ENCODE results near the gene TMPRSS9.

The TMPRSS9 gene

GRCh38 chr19:2329501-2329916 is 30.6 kb upstream of the TMPRSS9 start:
- DNase-seq = no peak

- no peak for DNase-seq
Measured at GRCh38 chr19:2330255-2330631, 29.8 kb upstream of the TMPRSS9 start.

GRCh38 chr19:2330632-2331284 is 29.3 kb upstream of the TMPRSS9 start:
- no peak for DNase-seq

GRCh38 chr19:2331601-2332246 is 28.3 kb upstream of the TMPRSS9 start:
- no peak for DNase-seq

- no peak for DNase-seq
Measured at GRCh38 chr19:2332341-2333026, 27.6 kb upstream of the TMPRSS9 start.

- DNase-seq = no peak
Measured at GRCh38 chr19:2333027-2333806, 26.8 kb upstream of the TMPRSS9 start.

- no peak for DNase-seq
Measured at GRCh38 chr19:2333807-2334211, 26.3 kb upstream of the TMPRSS9 start.

- no peak for DNase-seq
Measured at GRCh38 chr19:2334426-2334825, 25.6 kb upstream of the TMPRSS9 start.

GRCh38 chr19:2334986-2335846 is 24.8 kb upstream of the TMPRSS9 start:
- DNase-seq = peak; percentile 30

- no peak for DNase-seq
Measured at GRCh38 chr19:2335848-2336247, 24.2 kb upstream of the TMPRSS9 start.

GRCh38 chr19:2336528-2337328 is 23.3 kb upstream of the TMPRSS9 start:
- DNase-seq = no peak

- no peak for DNase-seq
Measured at GRCh38 chr19:2337329-2337707, 22.7 kb upstream of the TMPRSS9 start.

- no peak for DNase-seq
Measured at GRCh38 chr19:2338055-2338615, 21.9 kb upstream of the TMPRSS9 start.

GRCh38 chr19:2338751-2339643 is 21.1 kb upstream of the TMPRSS9 start:
- no peak for DNase-seq

- DNase-seq = no peak
Measured at GRCh38 chr19:2339644-2340310, 20.3 kb upstream of the TMPRSS9 start.

GRCh38 chr19:2340496-2341243 is 19.4 kb upstream of the TMPRSS9 start:
- no peak for DNase-seq

- DNase-seq = no peak
Measured at GRCh38 chr19:2341244-2341751, 18.8 kb upstream of the TMPRSS9 start.

GRCh38 chr19:2341982-2342381 is 18.1 kb upstream of the TMPRSS9 start:
- no peak for DNase-seq

All from T1000 (cell line).